HepG2 (cell line): ENCODE results near the gene PGP. TPM values are rescaled to one million over a fixed set of nuclear protein-coding genes. Genes with fewer than 3 reads are reported as not detected.

Experiments used
- ARID4A ChIP-seq: sonication (generic); formaldehyde crosslinking; IDR thresholded peaks from 2 replicates; pipeline ENCODE4 v1.5.0; 2020; ENCODE audit warnings: mild to moderate bottlenecking, missing genetic modification reagents, borderline replicate concordance
- MEIS1 ChIP-seq: sonication (generic); formaldehyde crosslinking; IDR thresholded peaks from 2 replicates; pipeline ENCODE4 v1.9.0; 2021; ENCODE audit warnings: mild to moderate bottlenecking, missing genetic modification reagents, moderate library complexity, borderline replicate concordance
- REST ChIP-seq, 2 experiments: IDR thresholded peaks; 2 replicates each; pipeline ENCODE4 v1.6.1; 2011 to 2012; ENCODE audit warnings: low read length in 2 of 2, borderline replicate concordance in 1 of 2, low read depth in 1 of 2, mild to moderate bottlenecking in 1 of 2, moderate library complexity in 1 of 2
- SPEN ChIP-seq: sonication (generic); formaldehyde crosslinking; IDR thresholded peaks from 2 replicates; pipeline ENCODE4 v1.5.1; 2020; ENCODE audit warnings: low read depth, mild to moderate bottlenecking, missing genetic modification reagents
- ZFP37 ChIP-seq: sonication (generic); formaldehyde crosslinking; IDR thresholded peaks from 2 replicates; pipeline ENCODE4 v1.4.0; 2020; ENCODE audit warnings: missing genetic modification reagents, borderline replicate concordance
- ZFP82 ChIP-seq: sonication (generic); formaldehyde crosslinking; IDR thresholded peaks from 2 replicates; pipeline ENCODE4 v1.5.1; 2020; ENCODE audit warnings: mild to moderate bottlenecking, missing genetic modification reagents, borderline replicate concordance
- ZFX ChIP-seq: sonication (generic); formaldehyde crosslinking; IDR thresholded peaks from 2 replicates; pipeline ENCODE4 v1.4.0; 2020; ENCODE audit warnings: mild to moderate bottlenecking, low read depth, missing genetic modification reagents, moderate library complexity
- ZNF451 ChIP-seq: sonication (generic); formaldehyde crosslinking; IDR thresholded peaks from 2 replicates; pipeline ENCODE4 v1.5.0; 2020; ENCODE audit warnings: mild to moderate bottlenecking, missing genetic modification reagents
- ZNF773 ChIP-seq: sonication (generic); formaldehyde crosslinking; IDR thresholded peaks from 2 replicates; pipeline ENCODE4 v1.4.0; 2020; ENCODE audit warnings: missing genetic modification reagents, borderline replicate concordance
- polyA plus RNA-seq, 8 experiments: library from polyadenylated mRNA; depleted of rRNA in 3 of 8; stranded (reverse) in 7 of 8; unstranded in 1 of 8; fragments of >200 nt; fragmentation: Illumina TruSeq in 4 of 8; extraction: Trizol in 4 of 8; gene quantifications; 2 replicates each; pipeline versions ENCODE4 v1.2.1 to v1.2.3, GENCODE V29; 2011 to 2016; ENCODE audit warnings: low read depth in 4 of 8, missing spikeins in 1 of 8, mixed read lengths in 1 of 8; ENCODE audit not compliant: insufficient read depth in 1 of 8
- total RNA-seq, 5 experiments: library from RNA; depleted of rRNA; stranded (reverse); fragments of >200 nt; fragmentation: Illumina TruSeq; extraction: Trizol; gene quantifications; 2 replicates each; pipeline ENCODE4 v1.2.3, GENCODE V29; 2016; ENCODE audit warnings: low read depth in 1 of 5
- TF ChIP-seq, protein P1 (sequence below): IDR thresholded peaks from 2 replicates; pipeline ENCODE4 v1.6.1; 2016; ENCODE audit warnings: low read depth, missing genetic modification reagents, missing compliant biosample characterization
- TF ChIP-seq, protein P2 (sequence below): sonication (generic); formaldehyde crosslinking; IDR thresholded peaks from 2 replicates; pipeline ENCODE4 v1.5.0; 2020; ENCODE audit warnings: missing genetic modification reagents

PGP gene
- total and polyA plus RNA-seq, 2 of the 13 experiments (the other 11 are each of a cell fraction or from before 2014, with no cell fraction given): 7.3 to 18.3 TPM

DNA sequence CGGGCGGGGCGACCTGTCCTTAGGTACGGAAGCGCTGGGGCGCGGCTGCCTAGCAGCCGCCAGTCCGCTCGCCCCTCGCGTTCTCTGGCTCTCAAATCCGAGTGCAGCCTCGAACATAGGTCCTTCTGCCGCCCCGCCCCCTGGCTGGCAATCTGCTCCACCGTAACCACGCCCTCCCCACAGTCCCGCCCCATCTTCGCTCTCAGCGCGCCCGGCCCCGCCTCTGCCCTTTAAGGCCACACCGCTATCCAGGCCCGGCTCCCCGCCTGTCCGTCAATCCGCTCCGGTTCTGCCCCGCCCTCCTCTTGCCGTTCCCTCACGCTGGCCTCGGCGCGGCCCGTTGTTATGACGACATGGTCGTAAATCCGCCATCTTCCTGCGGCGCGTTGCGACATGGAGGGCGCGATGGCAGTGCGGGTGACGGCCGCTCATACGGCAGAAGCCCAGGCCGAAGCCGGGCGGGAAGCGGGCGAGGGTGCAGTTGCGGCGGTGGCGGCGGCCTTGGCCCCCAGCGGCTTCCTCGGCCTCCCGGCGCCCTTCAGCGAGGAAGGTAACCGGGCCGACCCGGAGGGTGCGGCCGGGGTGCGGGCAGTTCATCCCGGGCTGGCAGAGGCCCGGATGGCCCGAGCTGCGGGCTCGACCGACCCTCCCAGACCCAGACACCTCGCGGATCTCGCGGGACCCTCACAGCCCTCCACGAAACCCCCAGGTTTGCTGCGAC lies 8.7 kb upstream of the PGP start, which contains the start of gene E4F1 (continued):
- TF ChIP-seq, protein P1, sequence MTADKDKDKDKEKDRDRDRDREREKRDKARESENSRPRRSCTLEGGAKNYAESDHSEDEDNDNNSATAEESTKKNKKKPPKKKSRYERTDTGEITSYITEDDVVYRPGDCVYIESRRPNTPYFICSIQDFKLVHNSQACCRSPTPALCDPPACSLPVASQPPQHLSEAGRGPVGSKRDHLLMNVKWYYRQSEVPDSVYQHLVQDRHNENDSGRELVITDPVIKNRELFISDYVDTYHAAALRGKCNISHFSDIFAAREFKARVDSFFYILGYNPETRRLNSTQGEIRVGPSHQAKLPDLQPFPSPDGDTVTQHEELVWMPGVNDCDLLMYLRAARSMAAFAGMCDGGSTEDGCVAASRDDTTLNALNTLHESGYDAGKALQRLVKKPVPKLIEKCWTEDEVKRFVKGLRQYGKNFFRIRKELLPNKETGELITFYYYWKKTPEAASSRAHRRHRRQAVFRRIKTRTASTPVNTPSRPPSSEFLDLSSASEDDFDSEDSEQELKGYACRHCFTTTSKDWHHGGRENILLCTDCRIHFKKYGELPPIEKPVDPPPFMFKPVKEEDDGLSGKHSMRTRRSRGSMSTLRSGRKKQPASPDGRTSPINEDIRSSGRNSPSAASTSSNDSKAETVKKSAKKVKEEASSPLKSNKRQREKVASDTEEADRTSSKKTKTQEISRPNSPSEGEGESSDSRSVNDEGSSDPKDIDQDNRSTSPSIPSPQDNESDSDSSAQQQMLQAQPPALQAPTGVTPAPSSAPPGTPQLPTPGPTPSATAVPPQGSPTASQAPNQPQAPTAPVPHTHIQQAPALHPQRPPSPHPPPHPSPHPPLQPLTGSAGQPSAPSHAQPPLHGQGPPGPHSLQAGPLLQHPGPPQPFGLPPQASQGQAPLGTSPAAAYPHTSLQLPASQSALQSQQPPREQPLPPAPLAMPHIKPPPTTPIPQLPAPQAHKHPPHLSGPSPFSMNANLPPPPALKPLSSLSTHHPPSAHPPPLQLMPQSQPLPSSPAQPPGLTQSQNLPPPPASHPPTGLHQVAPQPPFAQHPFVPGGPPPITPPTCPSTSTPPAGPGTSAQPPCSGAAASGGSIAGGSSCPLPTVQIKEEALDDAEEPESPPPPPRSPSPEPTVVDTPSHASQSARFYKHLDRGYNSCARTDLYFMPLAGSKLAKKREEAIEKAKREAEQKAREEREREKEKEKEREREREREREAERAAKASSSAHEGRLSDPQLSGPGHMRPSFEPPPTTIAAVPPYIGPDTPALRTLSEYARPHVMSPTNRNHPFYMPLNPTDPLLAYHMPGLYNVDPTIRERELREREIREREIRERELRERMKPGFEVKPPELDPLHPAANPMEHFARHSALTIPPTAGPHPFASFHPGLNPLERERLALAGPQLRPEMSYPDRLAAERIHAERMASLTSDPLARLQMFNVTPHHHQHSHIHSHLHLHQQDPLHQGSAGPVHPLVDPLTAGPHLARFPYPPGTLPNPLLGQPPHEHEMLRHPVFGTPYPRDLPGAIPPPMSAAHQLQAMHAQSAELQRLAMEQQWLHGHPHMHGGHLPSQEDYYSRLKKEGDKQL (CRISPR knock-in tag): 0 out of 2 replicates have a peak, but pooled peaks have one; percentile 24
- TF ChIP-seq ZNF773 (CRISPR knock-in tag): no peak; the same call in 1 of the 2 replicates
- TF ChIP-seq MEIS1 (CRISPR knock-in tag): peak; percentile 98
- TF ChIP-seq, protein P2, sequence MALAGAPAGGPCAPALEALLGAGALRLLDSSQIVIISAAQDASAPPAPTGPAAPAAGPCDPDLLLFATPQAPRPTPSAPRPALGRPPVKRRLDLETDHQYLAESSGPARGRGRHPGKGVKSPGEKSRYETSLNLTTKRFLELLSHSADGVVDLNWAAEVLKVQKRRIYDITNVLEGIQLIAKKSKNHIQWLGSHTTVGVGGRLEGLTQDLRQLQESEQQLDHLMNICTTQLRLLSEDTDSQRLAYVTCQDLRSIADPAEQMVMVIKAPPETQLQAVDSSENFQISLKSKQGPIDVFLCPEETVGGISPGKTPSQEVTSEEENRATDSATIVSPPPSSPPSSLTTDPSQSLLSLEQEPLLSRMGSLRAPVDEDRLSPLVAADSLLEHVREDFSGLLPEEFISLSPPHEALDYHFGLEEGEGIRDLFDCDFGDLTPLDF: peak; percentile 87; the same call in 1 of the 2 replicates
- no peak for TF ChIP-seq ZFP37
- TF ChIP-seq SPEN (CRISPR knock-in tag): peak; percentile 88
- no peak; a peak in 1 of 4 replicates for TF ChIP-seq REST (IDR thresholded peaks at IDR 0.05; ENCODE audit: borderline replicate concordance in 1 of 2, low read depth in 1 of 2, low read length in 2 of 2)
- peak; percentile 97 for TF ChIP-seq ARID4A
- TF ChIP-seq ZFX (CRISPR knock-in tag): peak; percentile 99
- no peak for TF ChIP-seq ZFP82 (CRISPR knock-in tag)
- no peak for TF ChIP-seq ZNF451 (CRISPR knock-in tag)
